ENCODE results near the gene CEP162. TPM values are rescaled to one million over a fixed set of nuclear protein-coding genes. Genes with fewer than 3 reads are reported as not detected.

The CEP162 gene
- total and polyA plus RNA-seq, 10 of the 15 experiments (the other 5 are each of a cell fraction or from before 2014, with no cell fraction given), result 2.7 to 7.9 (median 4.5) TPM

DNA sequence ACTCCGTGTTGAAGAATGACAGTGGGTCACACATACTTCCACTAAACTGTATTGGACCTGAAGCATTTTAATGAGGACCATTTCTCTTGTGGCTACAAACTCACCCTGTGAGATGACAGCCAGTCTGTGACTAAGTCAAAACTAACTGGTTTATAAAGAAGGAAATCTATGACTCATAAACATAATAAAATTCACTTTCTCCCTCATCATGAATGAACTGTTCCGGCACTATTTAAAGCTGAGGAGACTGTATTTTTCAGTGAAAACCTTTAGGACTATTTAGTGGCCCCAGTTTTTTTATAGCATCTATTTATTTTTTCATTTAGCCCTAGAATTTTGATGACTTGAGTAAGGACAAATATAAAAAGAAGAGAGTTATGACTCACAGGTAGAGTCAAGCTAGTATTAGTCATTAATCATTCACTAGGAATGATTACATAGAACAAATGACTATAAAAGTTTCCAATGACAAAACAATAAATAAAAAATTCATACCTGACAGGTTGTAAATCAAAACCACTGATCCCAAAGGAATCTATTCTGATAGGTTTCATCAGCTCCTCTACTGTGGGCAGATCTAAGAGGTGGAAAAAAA lies 34.2 kb downstream of the CEP162 start (continued):
- TF ChIP-seq STAT3 (IDR thresholded peaks at IDR 0.05; ENCODE audit: low read depth, low read length) (no peak), YY1 (IDR thresholded peaks at IDR 0.05; ENCODE audit: low read depth, low read length) (no peak), MTA3 (IDR thresholded peaks at IDR 0.05; ENCODE audit: borderline replicate concordance, low read length) (no peak), CBX3 (IDR thresholded peaks at IDR 0.05; ENCODE audit: borderline replicate concordance, low read depth) (no peak), ZNF24 (IDR thresholded peaks at IDR 0.05) (no peak), FOS (IDR thresholded peaks at IDR 0.05; ENCODE audit: borderline replicate concordance, extremely low read depth, insufficient read length) (no peak), PAX8 (IDR thresholded peaks at IDR 0.05) (no peak), TCF12 (IDR thresholded peaks at IDR 0.05; ENCODE audit: low read depth, low read length) (no peak), RAD21 (IDR thresholded peaks at IDR 0.05; ENCODE audit: insufficient read depth, low read depth, low read length) (no peak)

DNA sequence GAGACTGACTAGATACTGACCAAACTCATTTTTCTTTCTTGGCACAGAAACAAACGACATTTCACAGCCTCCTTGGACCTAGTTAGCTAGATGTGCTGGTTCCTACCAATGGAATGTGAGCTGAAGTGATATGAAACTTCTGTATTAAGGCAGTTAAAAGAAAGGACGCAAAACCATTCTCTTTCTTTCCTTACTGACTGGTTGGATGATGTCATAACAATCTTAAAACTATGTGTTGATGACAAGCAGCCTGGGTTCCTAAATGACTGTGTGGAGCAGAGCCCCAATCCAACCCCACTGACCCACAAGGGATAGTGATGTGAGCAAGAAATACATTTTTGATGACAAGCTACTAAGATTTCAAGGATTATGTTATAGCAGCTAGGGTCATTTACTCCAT lies 35.6 kb downstream of the CEP162 start:
- no TSS peak for BruUV-seq (replicated peaks)
- POLR2A ChIA-PET, result no interaction called here
- 80% methylated on average over 2 of the region's 2 CpGs for WGBS (ENCODE audit: insufficient coverage, insufficient replicate concordance, low lambda C conversion rate, missing lambda C conversion rate)
- RAD21 ChIA-PET (ENCODE audit: unreplicated experiment), result no interaction called here
- ATAC-seq (no peak), DNase-seq (ENCODE audit: low read depth, low spot score) (no peak), FAIRE-seq (no peak)
- CTCF ChIA-PET, result no interaction called here
- Histone ChIP-seq H3K4me2 (ENCODE audit: control insufficient read depth, insufficient read depth) (no peak overlapping the region), H3K36me3 (ENCODE audit: control insufficient read depth in 2 of 2, insufficient read depth in 2 of 2, low read length in 1 of 2) (peaks cover 0 to 3% of the 10 kb centered on the region in 2 experiments; a peak in 1 of 4 replicates), H3K79me2 (ENCODE audit: control insufficient read depth, insufficient read depth, low read length) (no peaks in the 10 kb centered on the region), H3K27ac (ENCODE audit: control insufficient read depth, insufficient read depth) (no peak overlapping the region), H3K4me3 (no peak overlapping the region), H3K4me1 (ENCODE audit: control insufficient read depth, insufficient read depth, low read length) (no peaks in the 10 kb centered on the region), H3K27me3 (replicated peaks in 1 of 2; ENCODE audit: control insufficient read depth in 2 of 2, insufficient read depth in 2 of 2, low read length in 1 of 2) (no peaks in the 10 kb centered on the region), H3K9me3 (replicated peaks; ENCODE audit: control insufficient read depth, insufficient read depth, low read length) (no peaks in the 10 kb centered on the region), H2AFZ (ENCODE audit: control insufficient read depth, low read depth, low read length) (no peak overlapping the region), H4K20me1 (ENCODE audit: control insufficient read depth, insufficient read depth) (no peaks in the 10 kb centered on the region), H3K9ac (ENCODE audit: control insufficient read depth, insufficient read depth, low read length) (no peak overlapping the region)
- SMC1A ChIA-PET (ENCODE audit: uncharacterized antibody, unreplicated experiment), result no interaction called here
- in situ Hi-C loops (cut with MboI) (no loop called here), intact Hi-C loops (cut with micrococcal nuclease; ENCODE audit: unreplicated experiment) (no loop called here)
- TF ChIP-seq, protein P1, sequence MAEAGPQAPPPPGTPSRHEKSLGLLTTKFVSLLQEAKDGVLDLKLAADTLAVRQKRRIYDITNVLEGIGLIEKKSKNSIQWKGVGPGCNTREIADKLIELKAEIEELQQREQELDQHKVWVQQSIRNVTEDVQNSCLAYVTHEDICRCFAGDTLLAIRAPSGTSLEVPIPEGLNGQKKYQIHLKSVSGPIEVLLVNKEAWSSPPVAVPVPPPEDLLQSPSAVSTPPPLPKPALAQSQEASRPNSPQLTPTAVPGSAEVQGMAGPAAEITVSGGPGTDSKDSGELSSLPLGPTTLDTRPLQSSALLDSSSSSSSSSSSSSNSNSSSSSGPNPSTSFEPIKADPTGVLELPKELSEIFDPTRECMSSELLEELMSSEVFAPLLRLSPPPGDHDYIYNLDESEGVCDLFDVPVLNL (IDR thresholded peaks at IDR 0.05; ENCODE audit: low read depth, low read length), result no peak
- TF ChIP-seq, protein P2, sequence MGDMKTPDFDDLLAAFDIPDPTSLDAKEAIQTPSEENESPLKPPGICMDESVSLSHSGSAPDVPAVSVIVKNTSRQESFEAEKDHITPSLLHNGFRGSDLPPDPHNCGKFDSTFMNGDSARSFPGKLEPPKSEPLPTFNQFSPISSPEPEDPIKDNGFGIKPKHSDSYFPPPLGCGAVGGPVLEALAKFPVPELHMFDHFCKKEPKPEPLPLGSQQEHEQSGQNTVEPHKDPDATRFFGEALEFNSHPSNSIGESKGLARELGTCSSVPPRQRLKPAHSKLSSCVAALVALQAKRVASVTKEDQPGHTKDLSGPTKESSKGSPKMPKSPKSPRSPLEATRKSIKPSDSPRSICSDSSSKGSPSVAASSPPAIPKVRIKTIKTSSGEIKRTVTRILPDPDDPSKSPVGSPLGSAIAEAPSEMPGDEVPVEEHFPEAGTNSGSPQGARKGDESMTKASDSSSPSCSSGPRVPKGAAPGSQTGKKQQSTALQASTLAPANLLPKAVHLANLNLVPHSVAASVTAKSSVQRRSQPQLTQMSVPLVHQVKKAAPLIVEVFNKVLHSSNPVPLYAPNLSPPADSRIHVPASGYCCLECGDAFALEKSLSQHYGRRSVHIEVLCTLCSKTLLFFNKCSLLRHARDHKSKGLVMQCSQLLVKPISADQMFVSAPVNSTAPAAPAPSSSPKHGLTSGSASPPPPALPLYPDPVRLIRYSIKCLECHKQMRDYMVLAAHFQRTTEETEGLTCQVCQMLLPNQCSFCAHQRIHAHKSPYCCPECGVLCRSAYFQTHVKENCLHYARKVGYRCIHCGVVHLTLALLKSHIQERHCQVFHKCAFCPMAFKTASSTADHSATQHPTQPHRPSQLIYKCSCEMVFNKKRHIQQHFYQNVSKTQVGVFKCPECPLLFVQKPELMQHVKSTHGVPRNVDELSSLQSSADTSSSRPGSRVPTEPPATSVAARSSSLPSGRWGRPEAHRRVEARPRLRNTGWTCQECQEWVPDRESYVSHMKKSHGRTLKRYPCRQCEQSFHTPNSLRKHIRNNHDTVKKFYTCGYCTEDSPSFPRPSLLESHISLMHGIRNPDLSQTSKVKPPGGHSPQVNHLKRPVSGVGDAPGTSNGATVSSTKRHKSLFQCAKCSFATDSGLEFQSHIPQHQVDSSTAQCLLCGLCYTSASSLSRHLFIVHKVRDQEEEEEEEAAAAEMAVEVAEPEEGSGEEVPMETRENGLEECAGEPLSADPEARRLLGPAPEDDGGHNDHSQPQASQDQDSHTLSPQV (IDR thresholded peaks at IDR 0.05), result no peak
- TF ChIP-seq, protein P3, sequence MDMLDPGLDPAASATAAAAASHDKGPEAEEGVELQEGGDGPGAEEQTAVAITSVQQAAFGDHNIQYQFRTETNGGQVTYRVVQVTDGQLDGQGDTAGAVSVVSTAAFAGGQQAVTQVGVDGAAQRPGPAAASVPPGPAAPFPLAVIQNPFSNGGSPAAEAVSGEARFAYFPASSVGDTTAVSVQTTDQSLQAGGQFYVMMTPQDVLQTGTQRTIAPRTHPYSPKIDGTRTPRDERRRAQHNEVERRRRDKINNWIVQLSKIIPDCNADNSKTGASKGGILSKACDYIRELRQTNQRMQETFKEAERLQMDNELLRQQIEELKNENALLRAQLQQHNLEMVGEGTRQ (IDR thresholded peaks at IDR 0.05; ENCODE audit: borderline replicate concordance, low read depth, low read length), result no peak
